Activated CD4-positive, alpha-beta T cell treated with anti-CD3 and anti-CD28 coated beads for 24 hours (primary cell): Measurements from ENCODE around the gene MMRN1.

Experiments used
- DNase-seq, 2 donors: peaks; one replicate each; pipeline ENCODE4 v3.0.0-alpha.2; 2020; ENCODE audit warnings: low read depth in 2 of 2

The MMRN1 gene

GRCh38 chr4:89894649-89895550, at the start of gene MMRN1:
Gene MMRN1 (plus strand): TSS chr4:89894854. CDS start chr4:89894972, 118 bp downstream.
- no peak for DNase-seq

- DNase-seq = no peak
Observed at GRCh38 chr4:89847571-89848325, 46.9 kb upstream of the MMRN1 start.

GRCh38 chr4:89855236-89855635, 39.4 kb upstream of the MMRN1 start:
- DNase-seq = no peak

- DNase-seq = no peak
Observed at GRCh38 chr4:89860971-89861370, 33.7 kb upstream of the MMRN1 start.

GRCh38 chr4:89863533-89863932, 31.1 kb upstream of the MMRN1 start:
- no peak for DNase-seq

GRCh38 chr4:89868276-89868675, 26.4 kb upstream of the MMRN1 start:
- no peak for DNase-seq

GRCh38 chr4:89868999-89869589, 25.6 kb upstream of the MMRN1 start:
- no peak for DNase-seq

GRCh38 chr4:89871211-89871610, 23.4 kb upstream of the MMRN1 start:
- no peak for DNase-seq

GRCh38 chr4:89876548-89876947, 18.1 kb upstream of the MMRN1 start:
- DNase-seq = no peak

- DNase-seq = no peak
Observed at GRCh38 chr4:89878611-89879010, 16.0 kb upstream of the MMRN1 start.

GRCh38 chr4:89879215-89879614, 15.4 kb upstream of the MMRN1 start:
- no peak for DNase-seq

- no peak for DNase-seq
Observed at GRCh38 chr4:89889289-89889688, 5.4 kb upstream of the MMRN1 start.

GRCh38 chr4:89897867-89898266, 3.2 kb downstream of the MMRN1 start:
- DNase-seq = no peak

GRCh38 chr4:89898304-89898716, 3.7 kb downstream of the MMRN1 start:
- no peak for DNase-seq

GRCh38 chr4:89899152-89899551, 4.5 kb downstream of the MMRN1 start:
- no peak for DNase-seq

GRCh38 chr4:89899854-89900253, 5.2 kb downstream of the MMRN1 start:
- DNase-seq = no peak

GRCh38 chr4:89901808-89902431, 7.3 kb downstream of the MMRN1 start:
- DNase-seq = peak; percentile 18 to 24

- no peak for DNase-seq
Observed at GRCh38 chr4:89904524-89904923, 9.9 kb downstream of the MMRN1 start.

- DNase-seq = no peak
Observed at GRCh38 chr4:89906316-89906715, 11.7 kb downstream of the MMRN1 start.

GRCh38 chr4:89906777-89907521, 12.3 kb downstream of the MMRN1 start:
- DNase-seq = no peak

- DNase-seq = no peak
Observed at GRCh38 chr4:89909889-89910288, 15.2 kb downstream of the MMRN1 start.
